Ectodermal cell (in vitro differentiated cells): ENCODE results near the gene KCNJ5.

Experiments
- H3K27ac ChIP-seq: 2 replicates; pipeline ENCODE4 v1.7.0; 2013; ENCODE audit warnings: mild to moderate bottlenecking, low read depth, low read length; ENCODE audit not compliant: insufficient read depth, poor library complexity, severe bottlenecking
- H3K27me3 ChIP-seq: 2 replicates; pipeline ENCODE4 v1.7.0; 2013; ENCODE audit warnings: mild to moderate bottlenecking, low read length; ENCODE audit not compliant: insufficient read depth, control insufficient read depth, poor library complexity, severe bottlenecking
- H3K36me3 ChIP-seq: one replicate; pipeline ENCODE4 v1.7.0; 2013; ENCODE audit warnings: low read length; ENCODE audit not compliant: control insufficient read depth, insufficient read depth
- H3K4me1 ChIP-seq: one replicate; pipeline ENCODE4 v1.7.0; 2013; ENCODE audit warnings: low read length; ENCODE audit not compliant: control insufficient read depth, insufficient read depth
- H3K4me3 ChIP-seq: 2 replicates; pipeline ENCODE4 v1.7.0; 2013; ENCODE audit warnings: low read depth, low read length, control low read depth; ENCODE audit not compliant: insufficient read depth
- H3K9me3 ChIP-seq: 2 replicates; pipeline ENCODE4 v1.7.0; 2013; ENCODE audit warnings: mild to moderate bottlenecking, low read length, moderate library complexity; ENCODE audit not compliant: control insufficient read depth
- whole genome bisulfite sequencing, 2 experiments: methylation state at CpG; one replicate each; pipeline ENCODE4 v1.1.7; 2013; ENCODE audit warnings: missing lambda C conversion rate in 2 of 2; 5-methylcytosine and 5-hydroxymethylcytosine counted together

Gene KCNJ5

GRCh38 chr11:128967578-128967977 is 76.4 kb downstream of the KCNJ5 start:
- 96 to 98% methylated on average over 6 of the region's 6 CpGs for WGBS, 2 experiments
- no peak overlapping the region for H3K4me3 ChIP-seq
- peaks cover 5% of the 10 kb centered on the region for H3K4me1 ChIP-seq
- H3K27ac ChIP-seq = no peak overlapping the region
- no peaks in the 10 kb centered on the region for H3K27me3 ChIP-seq
- no peaks in the 10 kb centered on the region for H3K9me3 ChIP-seq
- peaks cover 11% of the 10 kb centered on the region for H3K36me3 ChIP-seq

GRCh38 chr11:128968916-128969315 is 77.8 kb downstream of the KCNJ5 start:
- H3K9me3 ChIP-seq = no peaks in the 10 kb centered on the region
- H3K4me1 ChIP-seq = peaks cover 5% of the 10 kb centered on the region
- H3K36me3 ChIP-seq = peaks cover 11% of the 10 kb centered on the region
- 93 to 94% methylated on average over 9 of the region's 9 CpGs for WGBS, 2 experiments
- H3K27ac ChIP-seq = no peak overlapping the region
- H3K4me3 ChIP-seq = no peak overlapping the region
- H3K27me3 ChIP-seq = no peaks in the 10 kb centered on the region
